ENCODE results near the gene USPL1.
"Not testable (repeated sequence)": the region's sequence is repeated elsewhere in the genome, so short reads cannot be mapped to it uniquely, and the experiment has no call there.

Gene USPL1

DNA sequence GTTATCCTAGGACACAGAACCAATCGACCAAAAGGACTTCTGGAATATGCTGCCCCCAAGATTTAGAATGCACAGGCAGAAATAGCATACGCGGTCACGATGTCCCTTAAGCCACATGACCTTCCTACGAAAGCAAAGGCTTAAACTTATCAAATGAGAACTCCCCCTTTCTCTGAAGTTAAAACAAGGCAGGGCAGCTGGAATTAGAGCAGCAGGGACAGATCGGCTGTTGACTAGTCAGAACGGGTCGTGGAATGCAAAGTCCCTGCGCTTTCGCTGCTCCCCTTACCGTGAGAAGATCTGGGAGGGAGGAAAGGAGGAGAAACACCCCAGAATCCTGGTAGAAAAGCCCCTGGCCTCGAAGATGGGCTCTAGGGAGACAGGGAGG lies 799 bp upstream of the USPL1 start:
- no peak for DNase-seq

DNA sequence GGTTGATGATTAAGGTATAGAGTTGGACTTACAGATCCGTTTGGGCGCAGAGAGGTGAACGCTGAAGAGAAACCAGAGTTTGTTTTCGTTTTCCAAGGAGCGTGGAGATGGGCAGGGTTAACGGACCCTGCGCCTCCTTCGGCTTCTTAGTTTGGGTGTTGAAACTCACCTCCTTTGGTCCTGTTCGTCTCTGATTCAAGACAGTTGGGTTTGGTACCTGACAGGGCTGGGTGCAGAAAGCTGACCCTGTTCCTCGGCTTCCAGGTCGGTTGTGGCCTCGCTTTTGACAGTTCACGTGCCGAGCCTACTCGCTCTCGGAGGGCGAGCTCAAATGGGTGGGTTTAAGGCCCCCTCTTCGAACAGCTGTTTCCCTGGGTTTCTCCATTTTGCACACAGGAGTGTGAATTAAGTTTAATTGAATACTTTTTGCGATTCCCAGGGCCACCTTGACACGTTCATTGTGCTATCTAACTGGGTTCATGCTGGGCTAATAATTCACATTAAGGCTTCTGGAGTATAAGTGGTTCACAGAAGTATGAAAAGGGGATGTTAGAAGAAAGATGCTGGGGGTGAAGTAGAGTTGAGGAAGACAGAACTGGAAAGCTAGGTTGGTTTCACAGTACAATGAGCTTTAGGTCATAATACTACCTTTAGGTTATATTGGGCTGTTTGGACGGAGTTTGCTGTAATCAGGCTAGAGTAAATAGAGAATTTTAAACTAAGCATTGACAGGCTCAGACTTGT lies 638 bp downstream of the USPL1 start:
- peak; percentile 18 for DNase-seq

DNA sequence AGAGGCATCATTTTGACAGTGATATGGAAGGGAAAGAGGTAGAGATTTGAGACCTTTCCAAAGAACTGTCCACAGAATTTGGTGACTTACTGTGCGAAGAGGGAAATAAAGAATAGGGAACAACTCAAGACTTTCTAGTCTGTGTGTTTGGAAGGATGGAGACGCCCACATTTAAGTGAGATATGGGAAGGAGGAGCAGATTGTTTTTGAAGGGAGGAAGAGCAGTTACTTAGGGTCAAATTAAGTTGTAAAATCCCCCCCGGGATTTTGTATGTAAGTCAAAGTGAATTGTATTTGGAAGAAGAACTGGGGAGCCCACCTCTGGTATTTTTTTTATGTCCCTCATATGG lies 1.2 kb downstream of the USPL1 start:
- DNase-seq = no peak

DNA sequence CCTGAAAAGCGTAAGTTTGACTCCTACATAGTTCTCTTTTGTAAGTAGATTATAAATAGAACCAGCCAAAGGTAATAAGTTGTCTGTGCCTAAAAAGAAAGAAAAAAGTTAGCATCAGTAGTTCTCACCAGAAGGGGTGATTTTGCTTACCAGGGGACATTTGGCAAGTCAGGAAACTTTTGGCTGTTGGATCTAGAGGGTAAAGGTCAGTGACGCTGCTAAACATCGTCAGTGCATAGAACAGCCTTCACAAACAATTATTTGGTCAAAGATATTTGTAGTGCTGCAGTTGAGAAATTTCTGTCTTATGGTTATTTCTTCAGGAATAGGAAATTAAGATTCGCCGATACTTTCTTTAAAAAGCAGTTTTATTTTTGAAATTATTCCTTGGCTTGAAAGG lies 2.0 kb downstream of the USPL1 start:
- DNase-seq = no peak

DNA sequence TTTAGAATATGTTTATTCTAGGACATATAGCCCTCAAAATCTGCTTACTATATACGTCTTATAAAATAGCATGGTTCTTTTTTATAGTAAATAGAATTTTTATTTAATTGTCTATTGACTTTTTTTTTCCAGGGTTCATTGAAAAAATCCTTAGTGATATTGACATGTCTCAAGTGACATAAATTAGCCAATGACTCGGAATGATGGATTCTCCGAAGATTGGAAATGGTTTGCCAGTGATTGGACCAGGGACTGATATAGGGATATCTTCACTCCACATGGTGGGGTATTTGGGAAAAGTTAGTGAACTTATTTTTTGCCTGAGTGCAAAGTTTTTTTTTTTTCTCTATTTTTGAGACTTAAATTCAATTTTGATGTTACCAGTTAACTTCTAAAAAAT lies 3.2 kb downstream of the USPL1 start:
- no peak for DNase-seq

DNA sequence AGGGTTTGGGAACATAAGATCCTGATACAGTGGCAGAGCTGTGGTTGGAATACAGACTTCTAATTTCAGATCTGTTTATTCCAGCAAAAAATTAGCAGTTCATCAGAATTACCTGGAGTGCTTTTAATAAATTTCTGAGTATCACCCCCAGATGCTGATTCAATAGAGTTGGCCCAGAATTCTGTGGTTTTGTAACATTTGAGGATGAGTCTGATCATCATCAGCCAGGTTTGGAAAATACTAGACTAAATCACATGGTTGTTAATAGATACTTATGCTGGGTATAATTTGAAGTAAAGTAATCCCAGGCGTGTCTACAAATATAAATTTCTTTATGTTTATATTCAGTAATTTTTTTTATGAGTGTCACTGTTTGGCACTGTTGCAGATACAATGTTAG lies 4.8 kb downstream of the USPL1 start:
- DNase-seq = no peak

DNA sequence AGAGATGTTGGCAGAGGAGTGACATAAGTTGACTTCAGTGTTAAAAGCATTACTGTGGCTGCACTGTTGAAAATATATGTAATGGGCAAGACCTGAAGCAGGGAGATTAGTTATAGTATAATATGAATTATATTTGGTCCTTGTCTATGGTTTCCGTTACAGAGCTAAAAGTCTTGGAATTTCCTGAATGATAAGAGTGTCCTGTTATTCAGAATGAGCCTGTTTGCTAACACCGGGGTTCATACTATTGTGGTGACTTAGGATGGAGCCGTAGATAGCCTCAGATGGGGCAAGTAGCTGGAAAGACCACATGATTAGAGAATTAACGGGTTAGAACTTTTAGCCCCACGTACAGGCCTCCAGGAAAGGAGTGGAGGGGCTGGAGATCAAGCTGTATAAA lies 5.7 kb downstream of the USPL1 start:
- DNase-seq = no peak

DNA sequence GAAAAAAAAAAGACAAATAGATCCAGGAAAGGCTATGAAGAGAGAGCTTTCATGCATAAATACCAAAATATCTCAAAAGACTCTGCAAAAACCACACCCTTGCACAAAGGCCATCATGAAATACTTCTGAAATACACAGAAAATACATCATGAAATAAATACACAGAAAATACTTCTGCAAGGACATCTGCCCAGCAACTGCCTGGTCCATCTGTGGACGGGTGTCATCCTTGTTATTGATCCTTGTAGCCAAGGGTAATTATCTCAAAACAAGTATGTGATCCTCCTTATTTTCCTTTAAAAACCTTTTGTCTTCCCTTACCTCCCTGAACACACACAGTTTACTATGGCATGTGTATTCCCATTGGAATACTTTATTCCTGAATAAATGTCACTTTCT lies 6.9 kb downstream of the USPL1 start:
- no peak for DNase-seq

DNA sequence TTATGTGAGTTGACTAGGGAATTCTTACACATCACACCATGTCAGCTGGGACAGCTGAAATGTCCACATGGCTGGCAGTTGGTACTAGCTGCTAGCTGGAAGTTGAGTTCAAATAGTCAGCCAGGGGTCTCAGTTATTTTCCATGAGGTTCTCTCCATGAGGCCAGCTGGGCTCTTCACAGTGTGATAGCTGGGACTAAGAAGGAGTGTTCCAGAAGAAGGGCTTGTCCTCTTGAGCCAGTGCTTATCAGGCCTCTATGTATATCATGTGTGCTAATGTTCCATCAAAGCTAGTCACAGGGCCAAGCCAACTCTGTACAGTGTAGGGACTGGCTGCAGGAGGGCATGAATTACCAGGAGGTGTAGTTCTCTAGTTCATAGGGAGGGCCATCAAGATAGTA lies 11.8 kb downstream of the USPL1 start:
- DNase-seq = no peak

DNA sequence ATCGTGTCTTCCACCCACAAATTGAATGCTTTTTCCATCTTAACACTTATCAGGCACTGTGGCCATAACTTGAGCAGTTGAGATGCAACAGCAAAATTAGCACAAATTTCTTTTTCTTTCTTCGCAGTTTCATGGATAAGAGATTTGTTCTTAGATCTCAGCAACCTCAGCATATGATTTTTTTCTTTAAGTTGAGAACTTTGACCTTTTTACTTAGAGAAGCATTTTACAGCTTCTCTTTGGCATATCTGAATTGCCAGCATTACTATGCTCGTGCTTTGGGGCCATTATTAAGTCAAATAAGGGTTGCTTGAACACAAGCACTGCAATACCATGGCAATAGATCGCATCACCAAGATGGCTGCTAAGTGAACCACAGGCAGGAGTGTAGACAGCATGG lies 16.1 kb downstream of the USPL1 start:
- no peak for DNase-seq

DNA sequence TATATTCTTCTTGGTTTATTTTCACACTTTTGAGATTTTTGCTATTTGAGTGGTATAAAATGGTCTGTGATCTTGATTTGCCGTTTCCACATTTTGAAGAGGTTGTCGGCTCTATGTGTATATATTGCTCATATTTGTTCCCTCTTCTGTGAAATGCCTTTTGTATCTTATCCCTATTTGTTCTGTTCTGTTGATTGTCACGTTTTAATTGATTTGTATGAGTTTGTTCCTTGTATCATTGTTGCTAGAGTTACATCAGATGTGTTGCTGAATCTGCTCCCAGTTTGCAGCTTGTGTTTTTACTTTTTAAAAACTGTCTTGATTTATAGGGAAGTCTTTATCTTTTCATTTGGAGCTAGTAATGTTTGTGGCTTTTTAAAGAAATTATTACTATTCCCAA lies 17.1 kb downstream of the USPL1 start:
- no peak for DNase-seq

DNA sequence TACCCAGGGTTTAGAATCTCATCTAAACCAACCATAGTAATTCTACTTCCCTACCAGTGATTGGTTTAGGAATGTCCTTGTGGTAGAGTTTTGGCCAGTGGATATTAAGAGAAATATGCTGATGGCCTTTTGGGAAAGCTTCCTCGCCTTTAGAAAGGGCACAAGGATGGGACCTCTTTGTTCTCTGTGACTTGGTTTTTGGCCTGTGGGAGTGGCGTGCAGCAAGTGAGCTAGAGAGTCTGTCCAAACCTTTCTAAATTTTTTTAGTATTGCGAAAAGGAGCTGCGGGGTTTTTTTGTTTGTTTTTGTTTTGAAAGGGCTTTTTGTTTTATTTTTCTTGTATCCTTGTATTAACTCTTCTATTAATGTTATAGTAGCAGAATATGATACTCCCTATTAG lies 20.6 kb downstream of the USPL1 start:
- no peak for DNase-seq

DNA sequence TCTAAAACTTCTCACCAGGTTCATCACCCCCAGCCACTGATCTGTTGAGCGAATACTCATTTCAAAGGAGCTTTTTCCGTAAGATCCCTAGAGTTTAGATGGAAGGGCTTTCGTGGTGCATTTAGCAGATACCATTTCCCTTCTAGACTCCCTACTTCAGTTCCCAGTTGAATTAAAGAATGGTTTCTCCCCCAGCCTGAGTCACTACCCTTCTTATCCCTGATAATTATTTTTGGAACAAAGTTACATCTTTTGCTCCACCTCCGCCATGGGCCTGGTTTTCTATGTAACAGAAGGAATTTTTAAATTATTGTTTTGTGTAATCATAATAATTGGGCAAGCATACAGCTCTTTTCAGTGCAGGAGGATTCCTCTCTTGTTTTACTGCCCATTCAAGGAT lies 22.0 kb downstream of the USPL1 start:
- no peak for DNase-seq

DNA sequence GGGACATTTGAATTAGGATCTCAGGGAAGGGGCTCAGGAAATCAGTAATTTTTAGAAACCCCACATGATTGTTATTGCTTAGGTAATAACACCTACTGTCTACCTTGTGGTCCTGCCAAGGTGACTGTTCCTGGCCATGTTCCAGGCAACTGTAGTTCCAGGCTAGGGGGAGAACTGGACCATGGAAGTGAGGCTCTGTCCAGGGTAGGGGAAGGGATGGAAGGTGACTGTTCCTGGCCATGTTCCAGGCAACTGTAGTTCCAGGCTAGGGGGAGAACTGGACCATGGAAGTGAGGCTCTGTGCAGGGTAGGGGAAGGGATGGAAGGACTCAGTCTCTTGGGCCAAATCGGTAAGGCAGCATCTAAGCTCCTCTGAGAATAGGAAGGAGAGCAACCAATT lies 23.5 kb downstream of the USPL1 start:
- not testable (repeated sequence) for DNase-seq

DNA sequence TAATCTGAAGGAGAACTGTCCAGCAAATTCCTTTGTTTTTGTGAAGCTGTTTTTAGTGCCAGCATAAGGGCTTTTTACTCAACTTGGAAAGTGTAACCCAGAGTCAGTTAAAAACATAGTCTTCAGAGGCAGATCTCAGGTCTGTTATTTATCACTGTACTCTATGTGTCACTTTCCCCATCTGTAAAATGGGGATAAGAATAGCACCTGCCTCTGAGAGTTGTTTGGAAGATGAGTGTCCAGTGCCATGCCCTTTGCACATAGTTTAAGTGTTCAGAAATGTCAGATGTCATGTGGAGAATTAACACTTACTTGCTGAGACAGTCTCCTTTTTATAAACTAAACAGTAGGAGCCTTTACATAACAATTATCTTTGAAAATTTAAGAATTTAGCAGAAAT lies 27.9 kb downstream of the USPL1 start:
- DNase-seq = no peak

DNA sequence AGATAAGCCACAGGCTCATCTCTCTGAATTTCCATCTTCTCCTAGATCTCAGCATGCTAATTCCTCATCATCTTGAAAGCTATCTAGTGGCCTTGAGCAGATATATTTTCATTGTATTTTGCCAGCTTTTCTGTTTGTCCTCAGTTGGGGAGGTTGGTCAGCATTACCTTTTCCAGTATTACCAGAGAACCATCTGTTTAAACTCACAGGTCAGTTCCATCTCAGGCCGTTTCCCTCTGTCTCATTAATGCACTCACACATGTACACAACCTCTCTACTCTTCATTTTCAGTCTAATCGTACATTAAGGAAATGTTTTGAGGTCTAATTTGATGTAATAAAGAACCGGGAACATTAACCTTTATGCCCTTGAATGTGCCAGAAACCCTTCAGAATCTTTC lies 29.7 kb downstream of the USPL1 start:
- no peak for DNase-seq

DNA sequence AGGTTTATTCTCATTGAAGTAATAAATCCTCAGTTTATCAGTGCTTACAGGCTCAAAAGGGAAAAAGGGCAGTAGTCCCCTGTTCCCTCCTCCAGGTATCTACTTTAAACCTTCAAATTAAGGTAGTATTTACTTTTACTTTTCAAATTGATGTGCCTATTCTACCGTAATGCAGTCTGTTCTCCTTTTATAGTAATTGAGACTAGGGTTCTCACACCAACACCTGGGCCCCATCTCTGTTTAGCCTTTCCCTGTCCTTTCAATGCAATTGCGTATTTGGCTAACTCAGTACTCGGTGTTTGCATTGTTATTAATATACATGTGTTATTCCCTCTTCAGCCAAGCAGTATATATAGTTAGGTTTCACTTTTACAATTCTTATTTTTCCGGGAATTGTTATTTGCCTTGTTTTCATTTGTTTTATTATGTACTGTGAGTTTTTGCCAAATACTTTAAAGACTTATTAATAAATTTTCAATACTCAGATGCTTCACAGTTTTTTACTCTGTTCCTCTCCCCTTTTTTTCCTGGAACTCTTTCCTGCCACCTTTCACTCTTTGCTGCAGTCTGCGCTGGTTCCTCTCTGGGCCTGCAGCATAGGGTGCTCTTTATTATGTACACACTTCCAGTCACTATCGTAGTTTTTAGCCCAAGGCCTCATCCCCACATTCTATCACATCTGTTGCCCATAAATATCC lies 30.3 kb downstream of the USPL1 start:
- DNase-seq = no peak

DNA sequence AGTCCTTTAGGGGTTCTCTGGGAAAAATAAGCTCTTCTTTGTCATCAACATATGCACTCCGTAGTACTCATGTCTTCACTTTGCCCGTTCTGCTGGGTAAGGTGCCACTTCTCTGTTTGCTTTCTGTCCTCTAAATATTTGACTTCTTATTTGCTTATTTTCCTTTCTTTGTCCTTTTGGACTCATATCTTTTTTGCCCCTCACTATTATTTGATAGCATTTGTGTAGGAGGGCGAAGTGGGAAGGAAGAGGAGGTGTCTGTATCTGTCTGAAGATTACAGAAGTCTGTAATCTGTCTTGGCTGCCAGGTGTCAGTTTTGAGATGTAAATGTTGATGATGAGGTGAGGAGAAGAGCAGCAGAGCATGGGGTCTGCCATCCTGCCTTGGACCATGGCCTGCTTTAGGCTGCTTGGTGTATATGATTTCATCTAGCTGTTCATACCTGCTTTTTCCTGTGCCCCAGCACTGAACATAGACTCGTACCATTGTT lies 30.8 kb downstream of the USPL1 start:
- no peak for DNase-seq

DNA sequence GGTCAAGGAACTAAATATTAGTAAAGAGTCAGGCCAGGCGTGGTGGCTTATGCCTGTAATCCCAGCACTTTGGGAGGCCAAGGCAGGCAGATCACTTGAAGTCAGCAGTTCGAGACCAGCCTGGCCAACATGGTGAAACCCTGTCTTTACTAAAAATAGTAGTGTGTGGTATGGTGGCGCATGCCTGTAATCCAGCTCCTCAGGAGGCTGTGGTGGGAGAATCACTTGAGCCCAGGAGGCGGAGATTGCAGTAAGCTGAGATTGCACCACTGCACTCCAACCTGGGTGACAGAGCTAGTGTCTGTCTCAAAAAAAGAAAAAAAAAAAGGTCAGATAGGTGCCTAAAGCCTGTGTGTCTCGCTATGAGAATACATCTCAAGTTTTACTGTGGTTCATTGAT lies 33.9 kb downstream of the USPL1 start:
- not testable (repeated sequence) for DNase-seq

DNA sequence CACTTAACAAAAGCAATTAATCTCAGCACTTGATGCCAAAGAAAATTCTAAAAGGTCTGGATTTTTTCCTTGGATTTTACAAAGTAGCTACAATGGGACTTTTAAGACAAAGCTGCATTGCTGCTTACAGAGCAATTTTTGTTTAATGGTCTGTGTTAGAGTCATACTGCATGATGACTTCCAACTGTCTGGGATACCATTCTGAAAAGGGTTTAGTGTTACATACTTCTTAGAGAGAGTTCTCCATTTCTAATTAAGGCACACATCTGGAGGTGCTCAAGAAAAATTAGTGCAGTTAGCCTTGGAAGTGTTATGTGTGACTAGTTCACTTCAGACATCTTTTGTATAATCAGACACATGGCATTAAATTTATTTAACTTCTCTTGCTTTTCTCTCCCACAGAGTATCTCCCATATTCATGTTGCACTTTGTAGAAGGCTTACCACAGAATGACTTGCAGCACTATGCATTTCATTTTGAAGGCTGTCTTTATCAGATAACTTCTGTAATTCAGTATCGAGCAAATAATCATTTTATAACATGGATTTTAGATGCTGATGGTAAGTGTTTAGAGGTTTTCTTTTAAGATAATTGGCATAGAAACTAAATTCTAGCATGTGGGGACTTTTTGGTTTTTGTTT lies 35.1 kb downstream of the USPL1 start:
- DNase-seq = no peak

DNA sequence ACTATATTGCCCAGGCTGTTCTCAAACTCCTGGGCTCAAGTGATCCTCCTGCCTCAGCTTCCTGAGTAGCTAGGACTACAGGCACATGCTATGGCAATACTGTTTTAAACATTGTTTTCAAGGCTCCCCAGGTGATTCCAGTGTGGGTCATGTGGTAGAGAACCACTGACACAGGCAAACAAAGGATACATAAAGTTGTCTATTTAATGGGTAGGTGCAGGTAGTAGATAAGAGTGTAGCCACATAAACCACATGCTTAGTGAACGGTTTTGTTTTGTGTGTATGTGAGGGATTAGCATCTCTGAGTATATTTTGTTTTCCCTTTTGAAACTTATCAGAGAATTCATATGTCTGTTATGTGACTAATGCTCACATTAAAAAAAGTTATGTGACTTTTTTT lies 36.7 kb downstream of the USPL1 start:
- no peak for DNase-seq

DNA sequence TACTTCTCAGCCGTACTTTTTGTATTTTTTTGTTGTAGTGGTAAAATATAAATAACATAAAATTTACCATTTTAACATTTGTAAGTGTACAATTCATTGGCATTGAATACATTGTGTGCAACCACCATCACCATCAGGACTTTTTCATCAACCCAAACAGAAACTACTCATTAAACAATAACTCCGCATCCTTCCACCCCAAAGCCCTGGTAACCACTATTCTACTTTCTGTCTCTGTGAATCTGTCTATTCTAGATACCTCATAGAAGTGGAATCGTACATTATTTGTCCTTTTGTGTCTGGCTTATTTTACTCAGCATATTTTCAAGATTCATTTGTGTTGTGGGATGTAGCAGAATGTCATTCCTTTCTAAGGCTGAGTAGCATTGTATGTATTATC lies 38.5 kb downstream of the USPL1 start:
- no peak for DNase-seq

DNA sequence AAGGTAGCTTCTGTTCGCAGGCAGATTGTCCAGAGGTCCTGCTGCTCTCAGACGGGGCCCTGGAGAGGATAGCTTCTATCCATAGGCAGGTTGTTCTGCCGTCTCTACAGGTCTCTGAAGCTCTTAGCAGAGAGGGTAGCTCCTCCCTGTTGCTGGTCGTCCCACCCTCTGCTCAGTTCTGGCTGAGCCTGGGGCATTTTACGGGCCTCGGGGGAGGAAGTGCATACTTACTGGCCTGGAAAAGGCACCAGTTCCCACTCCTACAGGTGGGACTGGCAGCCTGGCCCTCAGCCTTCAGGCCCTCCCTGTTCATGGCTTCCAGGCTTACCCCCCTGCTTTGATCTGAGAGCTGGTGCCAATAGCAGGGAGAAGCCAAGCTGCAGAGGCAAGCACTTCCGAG lies 42.3 kb downstream of the USPL1 start:
- DNase-seq = no peak

DNA sequence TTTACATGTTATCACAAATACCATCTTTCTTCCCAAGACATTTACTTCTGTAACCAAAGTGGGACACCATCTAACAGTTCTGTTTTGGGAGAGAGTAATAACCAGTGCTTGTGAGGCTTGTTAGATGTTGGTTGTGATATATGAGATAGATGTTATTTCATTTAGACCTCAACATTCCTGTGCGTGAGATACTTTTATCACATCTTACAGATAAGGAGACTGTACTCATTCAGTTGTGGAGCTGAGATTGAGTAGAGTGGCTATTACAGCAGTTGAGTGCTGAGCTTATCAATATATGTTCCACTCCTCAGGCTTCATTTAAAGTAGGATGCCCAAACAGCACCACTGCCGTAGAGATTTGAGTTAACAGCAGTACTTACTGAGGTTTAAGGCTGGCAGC lies 43.1 kb downstream of the USPL1 start:
- no peak for DNase-seq
